ENCODE measurements around the gene HELZ2. TPM values are rescaled to one million over a fixed set of nuclear protein-coding genes. Genes with fewer than 3 reads are reported as not detected.

Gene HELZ2
- total RNA-seq, 1 donor from 2014 or later: 29.0 TPM

DNA sequence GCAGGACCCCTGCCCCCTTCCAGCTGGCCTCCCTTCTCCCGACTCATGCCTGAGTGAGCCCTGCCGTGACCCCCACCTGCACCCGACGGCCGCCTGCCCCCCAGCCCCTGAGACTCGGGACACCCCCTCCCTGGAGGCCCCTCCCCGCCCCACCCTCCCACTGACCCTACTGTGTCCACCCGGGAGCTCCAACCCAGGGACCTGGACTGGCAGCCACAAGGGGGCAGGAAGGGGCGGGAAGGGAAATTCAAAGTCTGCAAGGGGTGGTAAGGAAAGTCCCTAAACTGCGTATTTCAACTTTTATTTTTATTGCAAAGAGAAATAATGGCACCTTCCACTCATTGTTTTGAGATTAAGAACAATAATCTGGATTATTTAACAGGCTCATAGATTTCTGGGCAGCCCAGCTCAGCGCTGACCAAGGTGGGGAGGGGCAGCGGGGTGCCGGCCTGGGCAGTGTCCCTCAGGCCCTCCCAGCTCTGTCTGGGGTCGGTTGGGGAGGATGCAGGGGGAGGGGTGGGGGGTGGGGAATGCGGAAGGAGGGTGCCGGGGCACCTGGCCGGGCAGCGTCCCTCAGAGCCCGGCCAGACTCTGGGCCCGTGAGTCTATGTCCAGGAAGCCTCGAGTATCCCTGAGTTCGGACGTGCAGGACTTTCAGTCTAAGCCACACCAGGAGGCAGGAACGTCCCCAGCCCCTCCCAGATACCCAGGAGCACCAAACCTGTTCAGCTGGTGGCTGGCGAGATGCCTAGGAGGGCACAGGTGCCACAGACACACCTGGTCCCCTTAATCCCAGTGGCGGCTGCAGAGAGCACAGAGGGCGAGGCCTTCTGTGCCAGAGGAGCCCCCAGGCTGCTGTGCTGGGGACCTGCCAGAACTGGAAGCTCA lies 35.6 kb downstream of the HELZ2 start:
- H3K27ac Mint-ChIP-seq (ENCODE audit: unreplicated experiment): no peak overlapping the region
- no peaks in the 10 kb centered on the region for H3K36me3 Mint-ChIP-seq (ENCODE audit: unreplicated experiment)
- TF ChIP-seq, protein P1, sequence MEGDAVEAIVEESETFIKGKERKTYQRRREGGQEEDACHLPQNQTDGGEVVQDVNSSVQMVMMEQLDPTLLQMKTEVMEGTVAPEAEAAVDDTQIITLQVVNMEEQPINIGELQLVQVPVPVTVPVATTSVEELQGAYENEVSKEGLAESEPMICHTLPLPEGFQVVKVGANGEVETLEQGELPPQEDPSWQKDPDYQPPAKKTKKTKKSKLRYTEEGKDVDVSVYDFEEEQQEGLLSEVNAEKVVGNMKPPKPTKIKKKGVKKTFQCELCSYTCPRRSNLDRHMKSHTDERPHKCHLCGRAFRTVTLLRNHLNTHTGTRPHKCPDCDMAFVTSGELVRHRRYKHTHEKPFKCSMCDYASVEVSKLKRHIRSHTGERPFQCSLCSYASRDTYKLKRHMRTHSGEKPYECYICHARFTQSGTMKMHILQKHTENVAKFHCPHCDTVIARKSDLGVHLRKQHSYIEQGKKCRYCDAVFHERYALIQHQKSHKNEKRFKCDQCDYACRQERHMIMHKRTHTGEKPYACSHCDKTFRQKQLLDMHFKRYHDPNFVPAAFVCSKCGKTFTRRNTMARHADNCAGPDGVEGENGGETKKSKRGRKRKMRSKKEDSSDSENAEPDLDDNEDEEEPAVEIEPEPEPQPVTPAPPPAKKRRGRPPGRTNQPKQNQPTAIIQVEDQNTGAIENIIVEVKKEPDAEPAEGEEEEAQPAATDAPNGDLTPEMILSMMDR (IDR thresholded peaks at IDR 0.05): peak; percentile 20
- peaks cover 15% of the 10 kb centered on the region for H3K4me1 Mint-ChIP-seq (ENCODE audit: unreplicated experiment)
- DNase-seq (ENCODE audit: extremely low spot score, unreplicated experiment): no peak
- H3K27me3 Mint-ChIP-seq (ENCODE audit: unreplicated experiment): no peaks in the 10 kb centered on the region
- H3K4me3 Mint-ChIP-seq (ENCODE audit: unreplicated experiment): no peak overlapping the region
- H3K9me3 Mint-ChIP-seq (ENCODE audit: unreplicated experiment): no peaks in the 10 kb centered on the region

DNA sequence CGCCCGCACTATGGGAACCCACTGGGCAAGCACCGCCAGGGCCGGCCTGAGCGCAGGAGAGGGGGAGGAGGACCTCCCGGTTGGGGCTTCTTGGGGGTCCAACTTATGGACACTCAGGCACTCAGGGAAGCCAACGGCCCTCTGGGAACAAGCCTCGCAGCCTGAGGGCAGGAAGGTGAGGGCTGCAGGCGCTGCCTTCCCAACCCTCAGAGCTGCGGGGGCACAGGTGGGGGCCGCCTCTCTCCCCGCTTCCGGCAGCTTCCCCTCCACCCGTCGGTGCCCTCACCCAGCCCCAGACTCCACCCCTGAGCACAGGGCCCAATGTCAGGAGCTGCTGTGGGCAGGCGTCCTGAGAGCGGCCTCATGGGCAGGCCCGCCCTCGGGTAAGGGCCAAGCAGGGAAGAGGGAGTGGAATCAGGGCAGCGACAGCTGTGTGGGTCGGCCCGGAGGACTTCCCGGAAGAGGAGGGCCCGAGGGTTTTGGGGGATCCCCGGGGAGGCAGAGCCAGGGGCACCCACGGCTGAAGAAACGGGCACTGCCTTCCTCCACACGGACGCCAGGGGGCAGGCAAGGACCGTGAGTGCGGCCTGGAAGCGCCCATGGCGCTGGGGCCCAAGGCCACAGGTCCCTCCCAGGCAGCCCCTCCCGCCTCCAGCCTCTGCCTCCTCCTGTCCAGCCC lies 36.4 kb downstream of the HELZ2 start:
- H3K4me1 Mint-ChIP-seq (ENCODE audit: unreplicated experiment): peaks cover 15% of the 10 kb centered on the region
- TF ChIP-seq, protein P1 (IDR thresholded peaks at IDR 0.05): peak; percentile 98
- no peaks in the 10 kb centered on the region for H3K27me3 Mint-ChIP-seq (ENCODE audit: unreplicated experiment)
- no peaks in the 10 kb centered on the region for H3K9me3 Mint-ChIP-seq (ENCODE audit: unreplicated experiment)
- peak; percentile 93 for DNase-seq (ENCODE audit: extremely low spot score, unreplicated experiment)
- no peak overlapping the region for H3K27ac Mint-ChIP-seq (ENCODE audit: unreplicated experiment)
- no peaks in the 10 kb centered on the region for H3K36me3 Mint-ChIP-seq (ENCODE audit: unreplicated experiment)
- peak overlapping the region; percentile 26 for H3K4me3 Mint-ChIP-seq (ENCODE audit: unreplicated experiment)

DNA sequence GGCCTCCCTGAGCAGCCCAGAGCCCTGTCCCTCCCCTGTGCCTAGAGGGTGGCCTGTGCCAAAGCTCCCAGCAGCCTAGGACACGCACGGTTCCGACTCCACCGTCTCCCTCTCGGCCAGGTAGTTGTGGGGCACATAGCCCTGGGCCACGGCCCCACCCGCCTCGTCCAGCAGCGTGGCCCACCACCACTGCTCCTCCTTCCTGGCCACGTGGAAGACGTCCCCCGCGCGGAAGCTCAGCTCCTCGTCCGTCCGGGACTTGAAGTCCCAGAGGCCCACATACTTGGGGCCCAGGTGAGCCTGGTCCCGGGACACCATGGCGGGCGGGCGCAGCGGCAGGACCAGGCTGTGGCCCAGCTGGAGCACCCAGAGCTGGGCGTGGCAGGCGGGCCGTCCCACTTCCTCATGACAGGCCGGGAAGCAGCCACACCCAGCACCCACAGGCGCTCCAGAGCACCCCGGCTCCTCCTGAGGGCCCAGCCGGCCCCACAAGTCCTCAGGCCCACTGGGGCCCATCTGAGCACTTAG lies 37.0 kb downstream of the HELZ2 start, which contains the start of gene PTK6:
PTK6 (minus strand) TSS at position 380 of the 528 bp plus-strand sequence; CDS start at position 318, 62 bp downstream.
- no peaks in the 10 kb centered on the region for H3K36me3 Mint-ChIP-seq (ENCODE audit: unreplicated experiment)
- DNase-seq (ENCODE audit: extremely low spot score, unreplicated experiment): no peak
- no peaks in the 10 kb centered on the region for H3K9me3 Mint-ChIP-seq (ENCODE audit: unreplicated experiment)
- no peaks in the 10 kb centered on the region for H3K27me3 Mint-ChIP-seq (ENCODE audit: unreplicated experiment)
- peak within 1 kb of the TSS; percentile 26 for H3K4me3 Mint-ChIP-seq (ENCODE audit: unreplicated experiment)
- TF ChIP-seq, protein P1 (IDR thresholded peaks at IDR 0.05): no peak
- peaks cover 15% of the 10 kb centered on the region for H3K4me1 Mint-ChIP-seq (ENCODE audit: unreplicated experiment)
- H3K27ac Mint-ChIP-seq (ENCODE audit: unreplicated experiment): peak within 1 kb of the TSS; percentile 70

DNA sequence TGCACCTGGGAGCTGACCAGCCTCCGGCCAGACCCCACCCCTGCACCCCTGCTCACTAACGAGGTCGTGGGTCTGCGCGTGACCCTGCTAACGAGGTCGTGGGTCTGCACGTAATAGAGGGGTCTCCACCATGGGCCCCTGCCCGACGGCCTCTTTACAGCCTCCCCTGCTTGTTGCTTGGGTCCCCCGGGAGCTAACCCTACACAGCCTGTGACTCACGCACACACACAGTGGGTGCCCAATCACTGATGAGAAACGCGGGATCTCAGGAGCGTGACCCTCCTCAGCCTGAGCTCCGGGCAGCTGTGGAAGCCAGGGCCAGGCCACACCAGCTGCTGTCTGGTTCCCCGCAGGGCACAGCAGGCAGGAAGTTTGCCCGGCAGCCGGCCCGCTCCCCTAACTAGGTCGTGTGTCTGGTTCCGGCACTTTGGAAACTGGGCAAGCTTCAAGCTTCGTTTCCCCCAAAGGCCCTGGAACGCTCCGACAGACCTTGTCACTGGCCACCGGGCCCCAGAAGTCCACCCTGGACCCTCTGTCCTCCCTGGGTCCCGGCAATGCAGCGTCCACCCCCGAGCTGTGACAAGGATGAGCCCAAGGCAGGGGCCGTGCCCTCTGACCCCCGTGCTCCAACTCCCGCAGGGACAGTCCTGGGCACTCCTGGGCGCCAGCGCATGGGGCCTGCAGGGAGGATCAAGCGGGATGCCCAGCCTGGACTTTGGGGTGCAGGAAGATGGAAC lies 37.6 kb downstream of the HELZ2 start:
- no peak for DNase-seq (ENCODE audit: extremely low spot score, unreplicated experiment)
- TF ChIP-seq, protein P1 (IDR thresholded peaks at IDR 0.05): no peak
- peaks cover 15% of the 10 kb centered on the region for H3K4me1 Mint-ChIP-seq (ENCODE audit: unreplicated experiment)
- H3K36me3 Mint-ChIP-seq (ENCODE audit: unreplicated experiment): no peaks in the 10 kb centered on the region
- H3K9me3 Mint-ChIP-seq (ENCODE audit: unreplicated experiment): no peaks in the 10 kb centered on the region
- H3K27ac Mint-ChIP-seq (ENCODE audit: unreplicated experiment): peak overlapping the region; percentile 70
- no peaks in the 10 kb centered on the region for H3K27me3 Mint-ChIP-seq (ENCODE audit: unreplicated experiment)
- no peak overlapping the region for H3K4me3 Mint-ChIP-seq (ENCODE audit: unreplicated experiment)

Data from osteocyte (in vitro differentiated cells).